H1 (cell line): ENCODE results near the gene CALCOCO2. TPM values are rescaled to one million over a fixed set of nuclear protein-coding genes. Genes with fewer than 3 reads are reported as not detected.

Experiments
- CTCF ChIA-PET: fragments of 300-600 bp; sonication (Branson Sonifier 250); formaldehyde crosslinking; loops from one replicate; lab custom pipeline; 2021; ENCODE audit not compliant: partially characterized antibody; lab: Charles Lee
- POLR2A ChIA-PET: fragments of 300-600 bp; sonication (Branson Sonifier 250); formaldehyde crosslinking; loops from one replicate; lab custom pipeline; 2021; ENCODE audit warnings: inconsistent platforms; ENCODE audit not compliant: partially characterized antibody; lab: Charles Lee
- DNase-seq, 2 experiments: peaks; one replicate each; pipeline versions ENCODE4 v3.0.0 to v3.0.0-alpha.2; 2010 to 2022; ENCODE audit warnings: low spot score in 2 of 2, low read depth in 1 of 2, mixed read lengths in 1 of 2
- FAIRE-seq: peaks from 2 replicates; lab custom pipeline; 2011; peaks lifted over from hg19 to GRCh38; lab: Jason Lieb, UNC
- H2AFZ ChIP-seq: 2 replicates; pipeline ENCODE4 v1.8.1; 2012; ENCODE audit warnings: low read length, inconsistent platforms
- H2AK5ac ChIP-seq: 2 replicates; pipeline ENCODE4 v1.6.1; 2013; ENCODE audit warnings: low read depth, low read length
- H2BK120ac ChIP-seq: replicated peaks from 2 replicates; pipeline ENCODE3; 2013; ENCODE audit warnings: low read depth, low read length, inconsistent platforms
- H2BK12ac ChIP-seq: 2 replicates; pipeline ENCODE4 v1.6.1; 2013; ENCODE audit warnings: low read depth, low read length
- H2BK15ac ChIP-seq: 2 replicates; pipeline ENCODE4 v1.6.1; 2013; ENCODE audit warnings: low read length
- H2BK20ac ChIP-seq: 2 replicates; pipeline ENCODE4 v1.6.1; 2013; ENCODE audit warnings: low read length
- H2BK5ac ChIP-seq: 2 replicates; pipeline ENCODE4 v1.6.1; 2013; ENCODE audit warnings: low read depth, low read length
- H3K14ac ChIP-seq: 2 replicates; pipeline ENCODE4 v1.6.1; 2013; ENCODE audit warnings: inconsistent platforms; ENCODE audit not compliant: insufficient read length
- H3K18ac ChIP-seq: 2 replicates; pipeline ENCODE4 v1.6.1; 2013; ENCODE audit warnings: low read length; ENCODE audit errors: extremely low read depth
- H3K23ac ChIP-seq: 2 replicates; pipeline ENCODE4 v1.6.1; 2013; ENCODE audit warnings: inconsistent platforms; ENCODE audit not compliant: insufficient read length
- H3K23me2 ChIP-seq: 2 replicates; pipeline ENCODE4 v1.6.1; 2013; ENCODE audit warnings: low read depth, low read length
- H3K27ac ChIP-seq: 2 replicates; pipeline ENCODE4 v1.6.1; 2011; ENCODE audit warnings: low read depth, low read length, inconsistent platforms
- H3K27me3 ChIP-seq, 4 experiments: replicated peaks in 1 of 4; 1 replicate in 1 of 4; 2 replicates in 3 of 4; pipeline versions ENCODE4 v1.6.1 to v1.8.1; 2011 to 2013; ENCODE audit warnings: low read length in 3 of 4, mild to moderate bottlenecking in 3 of 4, inconsistent platforms in 2 of 4, mixed read lengths in 2 of 4, moderate library complexity in 1 of 4; ENCODE audit not compliant: control insufficient read depth in 3 of 4, insufficient read depth in 3 of 4; ENCODE audit errors: extremely low read depth in 1 of 4
- H3K36me3 ChIP-seq, 4 experiments: 2 replicates each; pipeline versions ENCODE4 v1.6.1 to v1.8.1; 2011 to 2013; ENCODE audit warnings: mild to moderate bottlenecking in 4 of 4, low read length in 3 of 4, moderate library complexity in 2 of 4, control low read depth in 1 of 4, inconsistent platforms in 1 of 4; ENCODE audit not compliant: insufficient read depth in 4 of 4, control insufficient read depth in 2 of 4
- H3K4ac ChIP-seq: replicated peaks from 2 replicates; pipeline ENCODE3; 2013; ENCODE audit warnings: low read length, low read depth, mixed read lengths, inconsistent platforms; ENCODE audit not compliant: insufficient read length
- H3K4me1 ChIP-seq, 4 experiments: replicated peaks in 1 of 4; 1 replicate in 1 of 4; 2 replicates in 3 of 4; pipeline versions ENCODE4 v1.6.1 to v1.8.1; 2011 to 2013; ENCODE audit warnings: low read length in 3 of 4, inconsistent platforms in 2 of 4, mixed read lengths in 1 of 4; ENCODE audit not compliant: insufficient read depth in 4 of 4, control insufficient read depth in 3 of 4
- H3K4me2 ChIP-seq, 2 experiments: 2 replicates each; pipeline versions ENCODE4 v1.6.1 to v1.8.1; 2011 to 2013; ENCODE audit warnings: low read depth in 2 of 2, low read length in 2 of 2, control low read depth in 1 of 2, inconsistent platforms in 1 of 2, mild to moderate bottlenecking in 1 of 2; ENCODE audit not compliant: insufficient read depth in 1 of 2
- H3K4me3 ChIP-seq, 4 experiments: fragments of 200-600, 300-600 bp in 1 of 4; sonication (generic), shearing (Covaris generic), sonication (Bioruptor Twin) in 1 of 4; 2 replicates each; pipeline versions ENCODE4 v1.5.1 to v1.8.1; 2011 to 2016; ENCODE audit warnings: low read length in 4 of 4, low read depth in 3 of 4, control low read depth in 2 of 4, inconsistent platforms in 2 of 4, mild to moderate bottlenecking in 2 of 4, mixed read lengths in 1 of 4, moderate library complexity in 1 of 4; ENCODE audit not compliant: insufficient read depth in 2 of 4; ENCODE audit errors: extremely low read depth in 1 of 4
- H3K56ac ChIP-seq: replicated peaks from 2 replicates; pipeline ENCODE3; 2013; ENCODE audit warnings: low read depth, mild to moderate bottlenecking, mixed read lengths, low read length, inconsistent platforms; ENCODE audit not compliant: insufficient read length
- H3K79me1 ChIP-seq: 2 replicates; pipeline ENCODE4 v1.6.1; 2013; ENCODE audit warnings: low read depth, low read length, control low read depth
- H3K79me2 ChIP-seq, 2 experiments: 2 replicates each; pipeline versions ENCODE4 v1.6.1 to v1.8.1; 2012 to 2013; ENCODE audit warnings: low read length in 2 of 2, mild to moderate bottlenecking in 2 of 2, inconsistent platforms in 1 of 2; ENCODE audit not compliant: insufficient read depth in 2 of 2, control insufficient read depth in 1 of 2
- H3K9ac ChIP-seq, 4 experiments: replicated peaks in 1 of 4; 1 replicate in 1 of 4; 2 replicates in 3 of 4; pipeline versions ENCODE4 v1.6.1 to v1.8.1; 2011 to 2013; ENCODE audit warnings: low read depth in 3 of 4, low read length in 3 of 4, control low read depth in 2 of 4, mild to moderate bottlenecking in 2 of 4, moderate library complexity in 2 of 4, inconsistent platforms in 1 of 4; ENCODE audit errors: extremely low read depth in 1 of 4
- H3K9me3 ChIP-seq, 2 experiments: 2 replicates each; pipeline versions ENCODE4 v1.6.1 to v1.8.1; 2012 to 2013; ENCODE audit warnings: mild to moderate bottlenecking in 2 of 2, moderate library complexity in 2 of 2, control low read depth in 1 of 2, inconsistent platforms in 1 of 2, low read depth in 1 of 2, low read length in 1 of 2, mixed read lengths in 1 of 2; ENCODE audit not compliant: insufficient read depth in 2 of 2
- H4K20me1 ChIP-seq, 2 experiments: replicated peaks in 1 of 2; 2 replicates each; pipeline versions ENCODE3 to v1.8.1; 2011 to 2013; ENCODE audit warnings: inconsistent platforms in 2 of 2, low read length in 2 of 2, mild to moderate bottlenecking in 1 of 2; ENCODE audit not compliant: insufficient read depth in 2 of 2, control insufficient read depth in 1 of 2
- H4K5ac ChIP-seq: 2 replicates; pipeline ENCODE4 v1.6.1; 2013; ENCODE audit warnings: low read length, low read depth, mixed read lengths, inconsistent platforms; ENCODE audit not compliant: insufficient read length
- H4K8ac ChIP-seq: 2 replicates; pipeline ENCODE4 v1.8.0; 2013; ENCODE audit warnings: mild to moderate bottlenecking, moderate library complexity, low read length, inconsistent platforms; ENCODE audit not compliant: insufficient read depth; ENCODE audit errors: extremely low read depth
- H4K91ac ChIP-seq: replicated peaks from 2 replicates; pipeline ENCODE3; 2013; ENCODE audit warnings: low read length, mixed read lengths, inconsistent platforms; ENCODE audit not compliant: insufficient read length
- ATF2 ChIP-seq: IDR thresholded peaks from 2 replicates; pipeline ENCODE4 v1.6.1; 2012; ENCODE audit warnings: low read length, inconsistent platforms
- CREB1 ChIP-seq: IDR thresholded peaks from 2 replicates; pipeline ENCODE4 v1.6.1; 2012; ENCODE audit warnings: inconsistent platforms
- CTBP2 ChIP-seq: IDR thresholded peaks from 2 replicates; pipeline ENCODE4 v1.7.0; 2011; ENCODE audit warnings: borderline replicate concordance, mild to moderate bottlenecking, moderate library complexity, mixed read lengths, low read length; ENCODE audit not compliant: insufficient read depth, insufficient read length
- EP300 ChIP-seq, 2 experiments: IDR thresholded peaks; 1 replicate in 1 of 2; 2 replicates in 1 of 2; pipeline ENCODE4 v1.6.1; 2011 to 2012; ENCODE audit warnings: low read depth in 2 of 2, low read length in 2 of 2, mild to moderate bottlenecking in 2 of 2, borderline replicate concordance in 1 of 2, inconsistent platforms in 1 of 2, moderate library complexity in 1 of 2
- FOSL1 ChIP-seq: IDR thresholded peaks from 2 replicates; pipeline ENCODE4 v1.6.1; 2011; ENCODE audit warnings: mild to moderate bottlenecking, low read depth, low read length, moderate library complexity; ENCODE audit not compliant: insufficient read depth
- SAP30 ChIP-seq: fragments of 300-600 bp; sonication (generic); IDR thresholded peaks from 2 replicates; pipeline ENCODE4 v1.7.1; 2012; ENCODE audit warnings: low read length, moderate library complexity, mild to moderate bottlenecking, inconsistent platforms; ENCODE audit not compliant: insufficient read depth, insufficient replicate concordance
- SIN3A ChIP-seq, 2 experiments: IDR thresholded peaks in 1 of 2; conservative IDR thresholded peaks in 1 of 2; 2 replicates each; pipeline ENCODE4 v1.6.1; 2011 to 2012; ENCODE audit warnings: low read length in 2 of 2, improper control_type of control experiment in 1 of 2, low read depth in 1 of 2, mild to moderate bottlenecking in 1 of 2
- TCF12 ChIP-seq: IDR thresholded peaks from 2 replicates; pipeline ENCODE4 v1.6.1; 2011; ENCODE audit warnings: low read depth, mild to moderate bottlenecking, low read length
- TEAD4 ChIP-seq: IDR thresholded peaks from 2 replicates; pipeline ENCODE4 v1.6.1; 2012; ENCODE audit warnings: low read depth, low read length, inconsistent platforms, mixed read lengths
- ZNF274 ChIP-seq: IDR thresholded peaks from 2 replicates; pipeline ENCODE4 v1.7.0; 2012; ENCODE audit warnings: low read length, borderline replicate concordance; ENCODE audit errors: extremely low read depth
- WGBS, 2 experiments: shearing (Covaris generic) in 1 of 2; methylation state at CpG; one replicate each; pipeline versions ENCODE4 v1.1.6 to v1.1.7; 2013 to 2015; ENCODE audit warnings: low lambda C conversion rate in 2 of 2, mixed read lengths in 2 of 2, inconsistent platforms in 1 of 2, low coverage in 1 of 2, missing lambda C conversion rate in 1 of 2; ENCODE audit not compliant: insufficient replicate concordance in 2 of 2, insufficient coverage in 1 of 2, insufficient read length in 1 of 2; ENCODE audit errors: extremely low coverage in 1 of 2, missing lambda C conversion rate in 1 of 2; 5-methylcytosine and 5-hydroxymethylcytosine counted together
- polyA plus RNA-seq, 7 experiments: library from polyadenylated mRNA; depleted of rRNA in 3 of 7; stranded (reverse) in 5 of 7; unstranded in 2 of 7; fragments of >200 nt in 5 of 7; fragments of 200-250 nt in 2 of 7; gene quantifications; 1 replicate in 5 of 7; 2 replicates in 1 of 7; 4 replicates in 1 of 7; pipeline versions ENCODE4 v1.2.1 to v1.2.3, GENCODE V29; 2011 to 2013; ENCODE audit warnings: missing spikeins in 2 of 7, mixed read lengths in 2 of 7
- total RNA-seq: library from RNA; stranded (reverse); fragmentation: NEBNext Ultra II Directional; extraction: Animal tissue kit (Norgen Biotek cat#: 25700); gene quantifications from 2 replicates; pipeline ENCODE4 v1.2.1, GENCODE V29; 2021

The CALCOCO2 gene
- total and polyA plus RNA-seq, 2 of the 8 experiments (the other 6 are each of a cell fraction or from before 2014, with no cell fraction given) = 12.1 to 31.8 TPM

DNA sequence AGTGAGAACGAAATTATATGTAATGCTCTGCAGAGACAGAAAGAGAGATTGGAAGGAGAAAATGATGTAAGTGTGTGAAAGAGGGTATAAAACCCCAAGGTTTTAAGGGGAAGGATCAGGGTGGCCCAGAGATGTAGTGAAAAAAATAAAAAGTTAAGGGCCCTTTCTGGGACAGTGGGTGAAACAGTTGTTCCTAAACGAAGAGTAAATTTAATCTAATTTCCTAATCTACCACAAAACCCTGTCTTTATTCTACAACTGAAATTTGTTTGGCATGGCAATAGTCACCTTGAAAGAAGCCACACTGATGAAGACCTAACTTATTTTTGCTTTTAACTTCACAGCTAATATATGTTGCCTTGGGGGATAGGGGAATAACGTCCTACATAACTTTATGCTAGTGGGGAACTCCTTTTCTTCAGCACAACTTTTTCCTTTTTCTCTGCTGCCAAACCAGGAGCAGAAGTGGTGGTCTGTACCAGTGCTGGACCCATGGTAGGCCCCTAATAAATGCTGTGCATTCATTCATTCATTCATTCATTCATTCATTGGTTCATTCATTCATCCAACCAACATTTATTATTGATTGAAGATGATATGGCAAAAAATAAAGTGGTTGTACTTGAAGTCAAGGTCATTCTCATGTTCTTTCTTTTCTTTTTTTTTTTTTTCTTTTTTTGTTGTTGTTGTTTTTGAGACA, 25.4 kb downstream of the CALCOCO2 start:
- no peaks in the 10 kb centered on the region for H3K4me1 ChIP-seq
- H2BK15ac ChIP-seq = no peak overlapping the region
- ChIA-PET POLR2A (interaction anchor here (0.8 kb wide), 1 partner anchor 11 kb away, joined by 3 read pairs; no protein-coding TSS in a partner anchor), CTCF (interaction anchor here (0.7 to 88.5 kb wide), 4 partner anchors 9 to 214 kb away, joined by 3 to 2590 read pairs (median 1297); partner anchors contain the start of genes ATP5MC1, CALCOCO2 and TTLL6)
- no peak overlapping the region for H3K9ac ChIP-seq
- no peak overlapping the region for H3K4me2 ChIP-seq
- no peaks in the 10 kb centered on the region for H3K79me2 ChIP-seq
- DNase-seq (no peak), FAIRE-seq (no peak)
- H3K36me3 ChIP-seq = peaks cover 0 to 2% (median 0%) of the 10 kb centered on the region in 4 experiments; a peak in 1 of 8 replicates
- no peaks in the 10 kb centered on the region for H3K9me3 ChIP-seq
- no peak overlapping the region for H3K27ac ChIP-seq
- no peak overlapping the region for H2BK12ac ChIP-seq
- H4K20me1 ChIP-seq = no peaks in the 10 kb centered on the region
- no peaks in the 10 kb centered on the region for H3K79me1 ChIP-seq
- no peak overlapping the region for H2BK20ac ChIP-seq
- no peak overlapping the region for H3K18ac ChIP-seq
- 89 to 100% methylated on average over 1 to 3 of the region's 3 CpGs for WGBS, 2 experiments
- no peak overlapping the region for H2AFZ ChIP-seq
- H3K14ac ChIP-seq = no peak overlapping the region
- no peak overlapping the region for H3K56ac ChIP-seq
- no peak overlapping the region for H4K8ac ChIP-seq
- no peak overlapping the region for H2BK5ac ChIP-seq
- no peak overlapping the region for H3K4ac ChIP-seq
- H4K5ac ChIP-seq = no peak overlapping the region
- no peak overlapping the region for H3K4me3 ChIP-seq
- no peaks in the 10 kb centered on the region for H3K27me3 ChIP-seq
- no peaks in the 10 kb centered on the region for H3K23me2 ChIP-seq
- no peak overlapping the region for H2BK120ac ChIP-seq
- H2AK5ac ChIP-seq = no peak overlapping the region
- no peak overlapping the region for H4K91ac ChIP-seq
- H3K23ac ChIP-seq = no peak overlapping the region
- TF ChIP-seq ATF2 (no peak), ZNF274 (no peak), SAP30 (no peak), TEAD4 (no peak), CTBP2 (no peak), CREB1 (no peak), EP300 (IDR thresholded peaks at IDR 0.05; ENCODE audit: borderline replicate concordance in 1 of 2, low read depth in 2 of 2, low read length in 2 of 2) (no peak), SIN3A (conservative IDR thresholded peaks at IDR 0.05 in 1 of 2, IDR thresholded peaks at IDR 0.05 in 1 of 2; ENCODE audit: low read depth in 1 of 2, low read length in 2 of 2) (no peak), TCF12 (no peak), FOSL1 (no peak)
